ENCODE results near the gene SH3RF3. TPM values are rescaled to one million over a fixed set of nuclear protein-coding genes. Genes with fewer than 3 reads are reported as not detected.

Gene SH3RF3
- total RNA-seq, 4 donors from 2014 or later: 2.4 to 5.5 (median 2.9) TPM

- no peak for TF ChIP-seq POLR2A (IDR thresholded peaks at IDR 0.05)
- TF ChIP-seq, protein P1, sequence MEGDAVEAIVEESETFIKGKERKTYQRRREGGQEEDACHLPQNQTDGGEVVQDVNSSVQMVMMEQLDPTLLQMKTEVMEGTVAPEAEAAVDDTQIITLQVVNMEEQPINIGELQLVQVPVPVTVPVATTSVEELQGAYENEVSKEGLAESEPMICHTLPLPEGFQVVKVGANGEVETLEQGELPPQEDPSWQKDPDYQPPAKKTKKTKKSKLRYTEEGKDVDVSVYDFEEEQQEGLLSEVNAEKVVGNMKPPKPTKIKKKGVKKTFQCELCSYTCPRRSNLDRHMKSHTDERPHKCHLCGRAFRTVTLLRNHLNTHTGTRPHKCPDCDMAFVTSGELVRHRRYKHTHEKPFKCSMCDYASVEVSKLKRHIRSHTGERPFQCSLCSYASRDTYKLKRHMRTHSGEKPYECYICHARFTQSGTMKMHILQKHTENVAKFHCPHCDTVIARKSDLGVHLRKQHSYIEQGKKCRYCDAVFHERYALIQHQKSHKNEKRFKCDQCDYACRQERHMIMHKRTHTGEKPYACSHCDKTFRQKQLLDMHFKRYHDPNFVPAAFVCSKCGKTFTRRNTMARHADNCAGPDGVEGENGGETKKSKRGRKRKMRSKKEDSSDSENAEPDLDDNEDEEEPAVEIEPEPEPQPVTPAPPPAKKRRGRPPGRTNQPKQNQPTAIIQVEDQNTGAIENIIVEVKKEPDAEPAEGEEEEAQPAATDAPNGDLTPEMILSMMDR (IDR thresholded peaks at IDR 0.05): no peak
- H3K27ac ChIP-seq: no peak overlapping the region
- DNase-seq: no peak
- intact Hi-C loops (cut with DNase I): no loop called here
- WGBS, 2 donors: 64 to 82% methylated on average over 4 to 5 of the region's 5 CpGs
- H3K9me3 ChIP-seq: no peaks in the 10 kb centered on the region
- no peaks in the 10 kb centered on the region for H3K27me3 ChIP-seq
- no peaks in the 10 kb centered on the region for H3K36me3 ChIP-seq
- peaks cover 0 to 16% (median 6%) of the 10 kb centered on the region in 3 donors for H3K4me1 ChIP-seq
- H3K4me3 ChIP-seq: no peak overlapping the region
These were observed 175.2 kb downstream of the SH3RF3 start for GRCh38 chr2:109304242-109304641.

DNA sequence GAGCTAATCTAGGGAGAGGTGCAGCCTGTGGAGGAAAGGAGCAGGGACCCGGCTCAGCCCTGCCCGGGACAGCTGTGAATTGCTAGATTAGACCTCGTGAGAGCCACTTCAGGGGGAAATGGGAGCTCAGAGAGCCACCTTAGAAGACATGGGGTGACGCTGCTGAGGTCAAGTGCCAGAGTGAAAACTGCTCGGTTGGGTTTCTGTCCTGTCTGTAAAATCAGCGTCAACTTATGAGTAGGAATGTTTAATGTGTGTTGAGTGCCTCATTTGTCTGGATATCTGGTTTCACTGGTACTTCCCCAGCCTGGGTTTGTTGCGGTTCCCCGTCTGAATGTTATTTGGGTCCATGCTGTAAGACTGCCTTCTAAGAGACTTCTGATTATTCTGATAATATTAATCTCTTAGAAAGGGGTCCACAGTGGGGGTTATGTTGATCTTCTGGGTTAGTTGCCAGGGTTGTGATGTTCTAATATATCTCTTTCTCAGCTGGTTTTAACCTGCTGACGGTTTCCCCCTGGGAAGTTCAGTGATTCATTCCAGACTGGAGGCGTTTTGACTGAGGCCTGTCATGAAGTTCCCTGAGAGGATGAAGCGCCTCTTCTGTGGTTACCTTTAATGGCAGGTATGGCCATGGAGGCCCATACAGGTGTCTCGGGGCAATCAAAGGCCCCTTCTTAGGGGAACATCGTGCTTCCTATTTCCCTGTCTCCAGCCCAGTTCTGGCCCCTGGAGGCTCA lies 175.9 kb downstream of the SH3RF3 start:
- no peaks in the 10 kb centered on the region for H3K9me3 ChIP-seq
- H3K4me3 ChIP-seq: no peak overlapping the region
- no peak overlapping the region for H3K27ac ChIP-seq
- TF ChIP-seq POLR2A (IDR thresholded peaks at IDR 0.05): no peak
- TF ChIP-seq, protein P1 (IDR thresholded peaks at IDR 0.05): no peak
- 73 to 76% methylated on average over 10 to 12 of the region's 13 CpGs for WGBS, 2 donors
- DNase-seq: no peak
- no peaks in the 10 kb centered on the region for H3K36me3 ChIP-seq
- H3K27me3 ChIP-seq: no peaks in the 10 kb centered on the region
- peaks cover 0 to 10% (median 3%) of the 10 kb centered on the region in 3 donors for H3K4me1 ChIP-seq
- intact Hi-C loops (cut with DNase I): no loop called here

DNA sequence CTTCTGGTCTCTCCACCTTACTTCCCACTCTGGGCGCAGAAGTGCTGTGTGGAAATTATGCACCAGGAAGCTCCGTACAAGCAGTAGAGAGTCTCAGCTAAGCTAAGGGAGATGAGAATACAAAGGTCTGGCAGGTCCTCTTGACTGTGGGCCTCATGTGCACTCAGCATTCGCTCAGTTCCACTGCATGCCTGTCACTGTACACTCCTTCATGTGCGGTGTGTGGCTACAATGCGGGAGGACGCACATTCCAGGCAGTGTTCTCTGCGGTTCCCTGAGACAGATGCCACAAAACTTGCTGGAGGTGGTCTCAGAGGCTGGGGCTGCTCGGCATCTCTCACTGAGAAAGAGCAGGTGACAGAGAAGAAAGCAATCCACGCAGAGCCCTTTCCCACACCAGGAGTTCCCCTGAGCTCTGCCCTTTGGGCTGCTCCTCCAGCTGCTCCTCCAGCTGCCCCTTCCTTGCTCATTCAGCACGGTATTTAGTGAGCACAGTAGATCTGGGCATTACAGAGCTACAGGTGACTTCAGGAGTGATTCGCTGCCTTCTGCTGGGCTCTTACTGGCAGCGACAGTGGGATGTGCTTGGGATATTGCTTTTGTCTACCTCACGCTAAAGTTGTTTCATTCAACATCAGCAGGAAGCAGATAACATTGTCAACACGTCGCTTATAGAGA lies 176.6 kb downstream of the SH3RF3 start:
- H3K4me1 ChIP-seq: peaks cover 0 to 4% (median 2%) of the 10 kb centered on the region in 3 donors
- H3K36me3 ChIP-seq: no peaks in the 10 kb centered on the region
- no peak for DNase-seq
- no peak overlapping the region for H3K4me3 ChIP-seq
- no peak overlapping the region for H3K27ac ChIP-seq
- H3K9me3 ChIP-seq: no peaks in the 10 kb centered on the region
- 78 to 93% methylated on average over 3 to 5 of the region's 15 CpGs for WGBS, 2 donors
- intact Hi-C loops (cut with DNase I): no loop called here
- no peaks in the 10 kb centered on the region for H3K27me3 ChIP-seq
- TF ChIP-seq, protein P1 (IDR thresholded peaks at IDR 0.05): no peak
- no peak for TF ChIP-seq POLR2A (IDR thresholded peaks at IDR 0.05)

DNA sequence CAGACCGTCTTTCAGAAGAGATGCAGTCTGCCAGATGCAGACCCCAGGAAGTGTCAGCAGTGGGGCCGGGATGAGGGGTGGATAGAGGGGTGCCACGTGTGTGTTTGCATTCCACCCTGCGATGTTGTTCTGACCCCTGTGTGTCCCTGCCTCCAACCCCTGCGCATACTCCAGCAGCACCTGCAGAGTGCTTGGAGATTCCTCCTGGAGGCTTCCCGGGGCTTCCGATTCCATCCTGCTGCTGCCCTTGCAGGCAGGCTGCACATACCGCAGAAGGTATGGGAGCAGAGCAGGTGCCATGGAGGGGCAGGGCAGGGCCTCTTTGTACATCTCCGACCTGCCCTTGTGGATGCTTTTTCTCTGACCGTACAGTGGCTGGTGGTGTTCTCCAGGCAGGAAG lies 177.2 kb downstream of the SH3RF3 start:
- WGBS, 2 donors: 58 to 63% methylated on average over 5 to 7 of the region's 10 CpGs
- Histone ChIP-seq H3K27me3 (no peaks in the 10 kb centered on the region), H3K4me3 (no peak overlapping the region), H3K27ac (no peak overlapping the region), H3K4me1 (no peaks in the 10 kb centered on the region), H3K36me3 (no peaks in the 10 kb centered on the region), H3K9me3 (no peaks in the 10 kb centered on the region)
- DNase-seq: no peak
- intact Hi-C loops (cut with DNase I): no loop called here
- TF ChIP-seq, protein P1 (IDR thresholded peaks at IDR 0.05): no peak

DNA sequence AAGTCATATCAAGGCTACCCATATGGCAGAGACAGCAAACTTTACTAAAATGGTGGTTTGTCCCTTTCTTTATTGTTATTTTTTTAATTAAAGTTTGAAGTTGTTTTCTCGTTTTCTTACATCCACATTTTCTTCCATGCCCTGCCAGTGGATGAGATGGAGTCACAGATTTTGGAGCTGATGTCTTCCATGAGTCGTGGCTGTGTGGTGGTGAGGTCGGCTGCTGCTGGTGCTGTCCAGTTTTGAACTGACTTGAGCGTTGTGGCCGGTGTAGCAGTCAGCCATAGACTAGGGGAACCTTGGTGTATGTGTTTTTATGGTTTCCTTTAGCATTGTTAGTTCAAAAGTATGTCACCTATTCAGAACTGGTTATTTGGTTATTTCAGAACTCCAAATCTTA lies 182.8 kb downstream of the SH3RF3 start:
- intact Hi-C loops (cut with DNase I): no loop called here
- TF ChIP-seq, protein P1 (IDR thresholded peaks at IDR 0.05): no peak
- no peak for TF ChIP-seq POLR2A (IDR thresholded peaks at IDR 0.05)
- WGBS, 2 donors: 85 to 91% methylated on average over 5 of the region's 5 CpGs

More for the DNA sequence above, 182.8 kb downstream of the SH3RF3 start:
- no peak for DNase-seq
- Histone ChIP-seq H3K4me1 (no peaks in the 10 kb centered on the region), H3K27me3 (no peaks in the 10 kb centered on the region), H3K27ac (no peak overlapping the region), H3K36me3 (no peaks in the 10 kb centered on the region), H3K9me3 (no peaks in the 10 kb centered on the region), H3K4me3 (no peak overlapping the region)
